GM12872 (cell line): ENCODE results near the gene MPZL1.

ENCODE experiments used
- TF ChIP-seq, protein P1 (sequence below): IDR thresholded peaks from 3 replicates; pipeline ENCODE4 v1.5.1; 2011; ENCODE audit warnings: low read depth, mild to moderate bottlenecking, low read length, moderate library complexity; ENCODE audit not compliant: insufficient read depth

The MPZL1 gene

DNA sequence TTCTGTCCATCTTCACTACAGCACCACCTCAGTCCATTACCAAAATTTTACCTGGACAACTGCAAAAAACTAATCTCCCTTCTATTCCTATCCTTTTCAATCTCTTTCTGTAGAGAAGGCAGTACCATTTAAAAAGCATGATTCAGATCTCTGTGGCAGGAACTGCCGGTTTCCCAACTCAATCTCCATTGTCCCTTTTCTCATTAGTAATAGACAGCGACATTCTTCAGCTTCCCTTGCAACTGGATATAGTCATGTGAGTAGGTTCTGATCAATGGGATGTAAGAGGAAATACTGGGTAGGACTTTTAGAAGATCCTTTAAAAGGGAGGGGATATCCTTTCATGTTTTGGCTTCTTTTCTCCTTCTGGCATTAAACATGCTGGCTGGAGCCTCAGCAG, 117.2 kb downstream of the MPZL1 start:
- TF ChIP-seq, protein P1, sequence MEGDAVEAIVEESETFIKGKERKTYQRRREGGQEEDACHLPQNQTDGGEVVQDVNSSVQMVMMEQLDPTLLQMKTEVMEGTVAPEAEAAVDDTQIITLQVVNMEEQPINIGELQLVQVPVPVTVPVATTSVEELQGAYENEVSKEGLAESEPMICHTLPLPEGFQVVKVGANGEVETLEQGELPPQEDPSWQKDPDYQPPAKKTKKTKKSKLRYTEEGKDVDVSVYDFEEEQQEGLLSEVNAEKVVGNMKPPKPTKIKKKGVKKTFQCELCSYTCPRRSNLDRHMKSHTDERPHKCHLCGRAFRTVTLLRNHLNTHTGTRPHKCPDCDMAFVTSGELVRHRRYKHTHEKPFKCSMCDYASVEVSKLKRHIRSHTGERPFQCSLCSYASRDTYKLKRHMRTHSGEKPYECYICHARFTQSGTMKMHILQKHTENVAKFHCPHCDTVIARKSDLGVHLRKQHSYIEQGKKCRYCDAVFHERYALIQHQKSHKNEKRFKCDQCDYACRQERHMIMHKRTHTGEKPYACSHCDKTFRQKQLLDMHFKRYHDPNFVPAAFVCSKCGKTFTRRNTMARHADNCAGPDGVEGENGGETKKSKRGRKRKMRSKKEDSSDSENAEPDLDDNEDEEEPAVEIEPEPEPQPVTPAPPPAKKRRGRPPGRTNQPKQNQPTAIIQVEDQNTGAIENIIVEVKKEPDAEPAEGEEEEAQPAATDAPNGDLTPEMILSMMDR, result no peak
